Neural cell (in vitro differentiated cells): ENCODE results near the gene KCNK2. TPM values are rescaled to one million over a fixed set of nuclear protein-coding genes. Genes with fewer than 3 reads are reported as not detected.

Source experiments
- H2AFZ ChIP-seq: fragments of 200-600, 300-800 bp; sonication (generic), shearing (Covaris generic); 2 replicates; pipeline ENCODE4 v1.6.0; 2014; ENCODE audit warnings: low read depth, mild to moderate bottlenecking, antibody characterized with exemption, low read length, moderate library complexity
- H3F3A ChIP-seq: fragments of 200-600 bp; shearing (Covaris generic); 2 replicates; pipeline ENCODE4 v1.6.1; 2016; ENCODE audit warnings: mild to moderate bottlenecking, moderate library complexity, mixed read lengths, antibody characterized with exemption, low read length; ENCODE audit not compliant: insufficient read depth, poor library complexity, severe bottlenecking
- H3K27ac ChIP-seq: fragments of 200-600, 300-800 bp; sonication (generic), shearing (Covaris generic); 2 replicates; pipeline ENCODE4 v1.5.1; 2014; ENCODE audit warnings: mild to moderate bottlenecking, low read length, moderate library complexity
- H3K27me3 ChIP-seq: fragments of 300-800, 200-600 bp; sonication (generic), shearing (Covaris generic); 2 replicates; pipeline ENCODE4 v1.6.0; 2014; ENCODE audit warnings: mild to moderate bottlenecking, low read depth, low read length, moderate library complexity; ENCODE audit not compliant: insufficient read depth
- H3K36me3 ChIP-seq: fragments of 300-800, 200-600 bp; sonication (generic), shearing (Covaris generic); 2 replicates; pipeline ENCODE4 v1.5.1; 2014; ENCODE audit warnings: mild to moderate bottlenecking, antibody characterized with exemption, low read length, moderate library complexity; ENCODE audit not compliant: insufficient read depth
- H3K4me2 ChIP-seq: fragments of 300-800, 200-600 bp; sonication (generic), shearing (Covaris generic); 2 replicates; pipeline ENCODE4 v1.6.0; 2014; ENCODE audit warnings: mild to moderate bottlenecking, low read length
- H3K4me3 ChIP-seq: fragments of 300-800, 200-600 bp; sonication (generic), shearing (Covaris generic); 2 replicates; pipeline ENCODE4 v1.5.1; 2014; ENCODE audit warnings: mild to moderate bottlenecking, low read length, moderate library complexity
- H3K79me2 ChIP-seq: fragments of 200-600 bp; shearing (Covaris generic); replicated peaks from 2 replicates; pipeline ENCODE4 v1.6.0; 2014; ENCODE audit warnings: mild to moderate bottlenecking, low read length, moderate library complexity; ENCODE audit not compliant: insufficient read depth
- H3K9ac ChIP-seq: fragments of 300-800, 200-600 bp; sonication (generic), shearing (Covaris generic); 2 replicates; pipeline ENCODE4 v1.6.1; 2016; ENCODE audit warnings: mild to moderate bottlenecking, low read length, mixed read lengths
- H3K9me2 ChIP-seq: fragments of 200-600 bp; shearing (Covaris generic); 2 replicates; pipeline ENCODE4 v1.6.1; 2016; ENCODE audit warnings: mild to moderate bottlenecking, low read length, mixed read lengths; ENCODE audit not compliant: insufficient read depth
- H3K9me3 ChIP-seq: fragments of 200-600, 300-800 bp; sonication (generic), shearing (Covaris generic); 2 replicates; pipeline ENCODE4 v1.6.1; 2016; ENCODE audit warnings: mild to moderate bottlenecking, mixed run types, low read length, moderate library complexity, mixed read lengths
- H4K20me1 ChIP-seq: fragments of 200-600 bp; shearing (Covaris generic); 2 replicates; pipeline ENCODE4 v1.6.1; 2016; ENCODE audit warnings: mild to moderate bottlenecking, mixed run types; ENCODE audit not compliant: insufficient read depth
- CTCF ChIP-seq: fragments of 450-650 bp; IDR thresholded peaks from 2 replicates; pipeline ENCODE4 v1.5.1; 2014; ENCODE audit warnings: antibody characterized with exemption, mild to moderate bottlenecking, moderate library complexity; ENCODE audit not compliant: poor library complexity, severe bottlenecking
- EP300 ChIP-seq: fragments of 450-650 bp; conservative IDR thresholded peaks from 2 replicates; pipeline ENCODE4 v1.6.1; 2014; ENCODE audit warnings: antibody characterized with exemption, mild to moderate bottlenecking, moderate library complexity; ENCODE audit not compliant: poor library complexity, severe bottlenecking
- EZH2 ChIP-seq: fragments of 200-600, 300-800 bp; shearing (Covaris generic), sonication (generic); IDR thresholded peaks from 2 replicates; pipeline ENCODE4 v1.6.1; 2014; ENCODE audit warnings: antibody characterized with exemption, low read length, borderline replicate concordance, mild to moderate bottlenecking; ENCODE audit not compliant: insufficient read depth, poor library complexity, severe bottlenecking
- MXI1 ChIP-seq: fragments of 450-650 bp; conservative IDR thresholded peaks from 2 replicates; pipeline ENCODE4 v1.6.1; 2014; ENCODE audit warnings: antibody characterized with exemption, mild to moderate bottlenecking; ENCODE audit not compliant: poor library complexity, severe bottlenecking
- POLR2AphosphoS5 ChIP-seq: IDR thresholded peaks from 2 replicates; pipeline ENCODE4 v1.6.1; 2012
- RAD21 ChIP-seq: fragments of 450-650 bp; conservative IDR thresholded peaks from 2 replicates; pipeline ENCODE4 v1.6.1; 2014; ENCODE audit warnings: antibody characterized with exemption, mild to moderate bottlenecking, moderate library complexity
- REST ChIP-seq: IDR thresholded peaks from 2 replicates; pipeline ENCODE4 v1.6.1; 2012; ENCODE audit warnings: borderline replicate concordance
- SMC3 ChIP-seq: fragments of 450-650 bp; conservative IDR thresholded peaks from 2 replicates; pipeline ENCODE4 v1.6.1; 2014; ENCODE audit warnings: antibody characterized with exemption, mild to moderate bottlenecking, moderate library complexity; ENCODE audit not compliant: poor library complexity
- TAF1 ChIP-seq: IDR thresholded peaks from 2 replicates; pipeline ENCODE4 v1.6.1; 2012; ENCODE audit warnings: low read depth
- polyA plus RNA-seq: library from polyadenylated mRNA; depleted of rRNA; stranded (reverse); fragments of >200 nt; gene quantifications from 2 replicates; pipeline ENCODE4 v1.2.3, GENCODE V29; 2014

The KCNK2 gene
- polyA plus RNA-seq, 1 donor from 2014 or later: 6.8 TPM

GRCh38 chr1:215243345-215244054, 161.0 kb downstream of the KCNK2 start:
- no peaks in the 10 kb centered on the region for H3K36me3 ChIP-seq
- no peak overlapping the region for H3K4me3 ChIP-seq
- no peaks in the 10 kb centered on the region for H3K27me3 ChIP-seq
- no peaks in the 10 kb centered on the region for H4K20me1 ChIP-seq
- H3K9ac ChIP-seq: no peak overlapping the region
- H3K4me2 ChIP-seq: no peak overlapping the region
- no peaks in the 10 kb centered on the region for H3K9me2 ChIP-seq
- H3F3A ChIP-seq: no peaks in the 10 kb centered on the region
- H3K9me3 ChIP-seq: no peaks in the 10 kb centered on the region
- no peak overlapping the region for H3K27ac ChIP-seq
- no peak for TF ChIP-seq POLR2AphosphoS5
- no peak for TF ChIP-seq RAD21
- no peak for TF ChIP-seq SMC3
- TF ChIP-seq REST: no peak
- TF ChIP-seq EP300: no peak
- no peak overlapping the region for H2AFZ ChIP-seq
- H3K79me2 ChIP-seq: no peaks in the 10 kb centered on the region

GRCh38 chr1:215250913-215251312, 168.4 kb downstream of the KCNK2 start:
- no peaks in the 10 kb centered on the region for H3K9me3 ChIP-seq
- no peak overlapping the region for H3K4me3 ChIP-seq
- no peaks in the 10 kb centered on the region for H4K20me1 ChIP-seq

GRCh38 chr1:215251428-215251827, 168.9 kb downstream of the KCNK2 start:
- Histone ChIP-seq H3K4me2 (no peak overlapping the region), H3K4me3 (no peak overlapping the region), H3K79me2 (no peaks in the 10 kb centered on the region), H3K27ac (no peak overlapping the region), H3K9ac (no peak overlapping the region), H3K9me2 (no peaks in the 10 kb centered on the region), H3K9me3 (no peaks in the 10 kb centered on the region), H3K27me3 (no peaks in the 10 kb centered on the region), H3F3A (no peaks in the 10 kb centered on the region), H3K36me3 (no peaks in the 10 kb centered on the region), H2AFZ (no peak overlapping the region), H4K20me1 (no peaks in the 10 kb centered on the region)
- TF ChIP-seq EZH2: no peak
- TF ChIP-seq RAD21: no peak
- TF ChIP-seq POLR2AphosphoS5: no peak
- no peak for TF ChIP-seq MXI1
- no peak for TF ChIP-seq CTCF
- TF ChIP-seq TAF1: no peak
- no peak for TF ChIP-seq REST
- TF ChIP-seq EP300: no peak
- TF ChIP-seq SMC3: no peak

More at GRCh38 chr1:215250913-215251312, 168.4 kb downstream of the KCNK2 start:
- H2AFZ ChIP-seq: no peak overlapping the region
- H3K9me2 ChIP-seq: no peaks in the 10 kb centered on the region
- no peaks in the 10 kb centered on the region for H3K27me3 ChIP-seq
- H3K27ac ChIP-seq: no peak overlapping the region
- no peaks in the 10 kb centered on the region for H3F3A ChIP-seq
- H3K36me3 ChIP-seq: no peaks in the 10 kb centered on the region
- no peak overlapping the region for H3K4me2 ChIP-seq
- no peak overlapping the region for H3K9ac ChIP-seq
- no peak for TF ChIP-seq TAF1
- no peak for TF ChIP-seq SMC3
- no peak for TF ChIP-seq EP300
- no peaks in the 10 kb centered on the region for H3K79me2 ChIP-seq
